H1 (cell line): Measurements from ENCODE around the gene CCNT2. TPM values are rescaled to one million over a fixed set of nuclear protein-coding genes. Genes with fewer than 3 reads are reported as not detected.

Experiments
- CTCF ChIA-PET: fragments of 300-600 bp; sonication (Branson Sonifier 250); formaldehyde crosslinking; loops from one replicate; lab custom pipeline; 2021; ENCODE audit not compliant: partially characterized antibody; lab: Charles Lee
- POLR2A ChIA-PET: fragments of 300-600 bp; sonication (Branson Sonifier 250); formaldehyde crosslinking; loops from one replicate; lab custom pipeline; 2021; ENCODE audit warnings: inconsistent platforms; ENCODE audit not compliant: partially characterized antibody; lab: Charles Lee
- DNase-seq, 2 experiments: peaks; one replicate each; pipeline versions ENCODE4 v3.0.0 to v3.0.0-alpha.2; 2010 to 2022; ENCODE audit warnings: low spot score in 2 of 2, low read depth in 1 of 2, mixed read lengths in 1 of 2
- FAIRE-seq: peaks from 2 replicates; lab custom pipeline; 2011; peaks lifted over from hg19 to GRCh38; lab: Jason Lieb, UNC
- H2AFZ ChIP-seq: 2 replicates; pipeline ENCODE4 v1.8.1; 2012; ENCODE audit warnings: low read length, inconsistent platforms
- H2AK5ac ChIP-seq: 2 replicates; pipeline ENCODE4 v1.6.1; 2013; ENCODE audit warnings: low read depth, low read length
- H2BK120ac ChIP-seq: replicated peaks from 2 replicates; pipeline ENCODE3; 2013; ENCODE audit warnings: low read depth, low read length, inconsistent platforms
- H2BK12ac ChIP-seq: 2 replicates; pipeline ENCODE4 v1.6.1; 2013; ENCODE audit warnings: low read depth, low read length
- H2BK15ac ChIP-seq: 2 replicates; pipeline ENCODE4 v1.6.1; 2013; ENCODE audit warnings: low read length
- H2BK20ac ChIP-seq: 2 replicates; pipeline ENCODE4 v1.6.1; 2013; ENCODE audit warnings: low read length
- H2BK5ac ChIP-seq: 2 replicates; pipeline ENCODE4 v1.6.1; 2013; ENCODE audit warnings: low read depth, low read length
- H3K14ac ChIP-seq: 2 replicates; pipeline ENCODE4 v1.6.1; 2013; ENCODE audit warnings: inconsistent platforms; ENCODE audit not compliant: insufficient read length
- H3K18ac ChIP-seq: 2 replicates; pipeline ENCODE4 v1.6.1; 2013; ENCODE audit warnings: low read length; ENCODE audit errors: extremely low read depth
- H3K23ac ChIP-seq: 2 replicates; pipeline ENCODE4 v1.6.1; 2013; ENCODE audit warnings: inconsistent platforms; ENCODE audit not compliant: insufficient read length
- H3K23me2 ChIP-seq: 2 replicates; pipeline ENCODE4 v1.6.1; 2013; ENCODE audit warnings: low read depth, low read length
- H3K27ac ChIP-seq: 2 replicates; pipeline ENCODE4 v1.6.1; 2011; ENCODE audit warnings: low read depth, low read length, inconsistent platforms
- H3K27me3 ChIP-seq, 4 experiments: replicated peaks in 1 of 4; 1 replicate in 1 of 4; 2 replicates in 3 of 4; pipeline versions ENCODE4 v1.6.1 to v1.8.1; 2011 to 2013; ENCODE audit warnings: low read length in 3 of 4, mild to moderate bottlenecking in 3 of 4, inconsistent platforms in 2 of 4, mixed read lengths in 2 of 4, moderate library complexity in 1 of 4; ENCODE audit not compliant: control insufficient read depth in 3 of 4, insufficient read depth in 3 of 4; ENCODE audit errors: extremely low read depth in 1 of 4
- H3K36me3 ChIP-seq, 4 experiments: 2 replicates each; pipeline versions ENCODE4 v1.6.1 to v1.8.1; 2011 to 2013; ENCODE audit warnings: mild to moderate bottlenecking in 4 of 4, low read length in 3 of 4, moderate library complexity in 2 of 4, control low read depth in 1 of 4, inconsistent platforms in 1 of 4; ENCODE audit not compliant: insufficient read depth in 4 of 4, control insufficient read depth in 2 of 4
- H3K4ac ChIP-seq: replicated peaks from 2 replicates; pipeline ENCODE3; 2013; ENCODE audit warnings: low read length, low read depth, mixed read lengths, inconsistent platforms; ENCODE audit not compliant: insufficient read length
- H3K4me1 ChIP-seq, 4 experiments: replicated peaks in 1 of 4; 1 replicate in 1 of 4; 2 replicates in 3 of 4; pipeline versions ENCODE4 v1.6.1 to v1.8.1; 2011 to 2013; ENCODE audit warnings: low read length in 3 of 4, inconsistent platforms in 2 of 4, mixed read lengths in 1 of 4; ENCODE audit not compliant: insufficient read depth in 4 of 4, control insufficient read depth in 3 of 4
- H3K4me2 ChIP-seq, 2 experiments: 2 replicates each; pipeline versions ENCODE4 v1.6.1 to v1.8.1; 2011 to 2013; ENCODE audit warnings: low read depth in 2 of 2, low read length in 2 of 2, control low read depth in 1 of 2, inconsistent platforms in 1 of 2, mild to moderate bottlenecking in 1 of 2; ENCODE audit not compliant: insufficient read depth in 1 of 2
- H3K4me3 ChIP-seq, 4 experiments: fragments of 200-600, 300-600 bp in 1 of 4; sonication (generic), shearing (Covaris generic), sonication (Bioruptor Twin) in 1 of 4; 2 replicates each; pipeline versions ENCODE4 v1.5.1 to v1.8.1; 2011 to 2016; ENCODE audit warnings: low read length in 4 of 4, low read depth in 3 of 4, control low read depth in 2 of 4, inconsistent platforms in 2 of 4, mild to moderate bottlenecking in 2 of 4, mixed read lengths in 1 of 4, moderate library complexity in 1 of 4; ENCODE audit not compliant: insufficient read depth in 2 of 4; ENCODE audit errors: extremely low read depth in 1 of 4
- H3K56ac ChIP-seq: replicated peaks from 2 replicates; pipeline ENCODE3; 2013; ENCODE audit warnings: low read depth, mild to moderate bottlenecking, mixed read lengths, low read length, inconsistent platforms; ENCODE audit not compliant: insufficient read length
- H3K79me1 ChIP-seq: 2 replicates; pipeline ENCODE4 v1.6.1; 2013; ENCODE audit warnings: low read depth, low read length, control low read depth
- H3K79me2 ChIP-seq, 2 experiments: 2 replicates each; pipeline versions ENCODE4 v1.6.1 to v1.8.1; 2012 to 2013; ENCODE audit warnings: low read length in 2 of 2, mild to moderate bottlenecking in 2 of 2, inconsistent platforms in 1 of 2; ENCODE audit not compliant: insufficient read depth in 2 of 2, control insufficient read depth in 1 of 2
- H3K9ac ChIP-seq, 4 experiments: replicated peaks in 1 of 4; 1 replicate in 1 of 4; 2 replicates in 3 of 4; pipeline versions ENCODE4 v1.6.1 to v1.8.1; 2011 to 2013; ENCODE audit warnings: low read depth in 3 of 4, low read length in 3 of 4, control low read depth in 2 of 4, mild to moderate bottlenecking in 2 of 4, moderate library complexity in 2 of 4, inconsistent platforms in 1 of 4; ENCODE audit errors: extremely low read depth in 1 of 4
- H3K9me3 ChIP-seq, 2 experiments: 2 replicates each; pipeline versions ENCODE4 v1.6.1 to v1.8.1; 2012 to 2013; ENCODE audit warnings: mild to moderate bottlenecking in 2 of 2, moderate library complexity in 2 of 2, control low read depth in 1 of 2, inconsistent platforms in 1 of 2, low read depth in 1 of 2, low read length in 1 of 2, mixed read lengths in 1 of 2; ENCODE audit not compliant: insufficient read depth in 2 of 2
- H4K20me1 ChIP-seq, 2 experiments: replicated peaks in 1 of 2; 2 replicates each; pipeline versions ENCODE3 to v1.8.1; 2011 to 2013; ENCODE audit warnings: inconsistent platforms in 2 of 2, low read length in 2 of 2, mild to moderate bottlenecking in 1 of 2; ENCODE audit not compliant: insufficient read depth in 2 of 2, control insufficient read depth in 1 of 2
- H4K5ac ChIP-seq: 2 replicates; pipeline ENCODE4 v1.6.1; 2013; ENCODE audit warnings: low read length, low read depth, mixed read lengths, inconsistent platforms; ENCODE audit not compliant: insufficient read length
- H4K8ac ChIP-seq: 2 replicates; pipeline ENCODE4 v1.8.0; 2013; ENCODE audit warnings: mild to moderate bottlenecking, moderate library complexity, low read length, inconsistent platforms; ENCODE audit not compliant: insufficient read depth; ENCODE audit errors: extremely low read depth
- H4K91ac ChIP-seq: replicated peaks from 2 replicates; pipeline ENCODE3; 2013; ENCODE audit warnings: low read length, mixed read lengths, inconsistent platforms; ENCODE audit not compliant: insufficient read length
- BCL11A ChIP-seq, 2 experiments: IDR thresholded peaks; one replicate each; pipeline ENCODE4 v1.6.1; 2011; ENCODE audit warnings: low read depth in 2 of 2, low read length in 2 of 2, mild to moderate bottlenecking in 2 of 2
- WGBS, 2 experiments: shearing (Covaris generic) in 1 of 2; methylation state at CpG; one replicate each; pipeline versions ENCODE4 v1.1.6 to v1.1.7; 2013 to 2015; ENCODE audit warnings: low lambda C conversion rate in 2 of 2, mixed read lengths in 2 of 2, inconsistent platforms in 1 of 2, low coverage in 1 of 2, missing lambda C conversion rate in 1 of 2; ENCODE audit not compliant: insufficient replicate concordance in 2 of 2, insufficient coverage in 1 of 2, insufficient read length in 1 of 2; ENCODE audit errors: extremely low coverage in 1 of 2, missing lambda C conversion rate in 1 of 2; 5-methylcytosine and 5-hydroxymethylcytosine counted together
- polyA plus RNA-seq, 7 experiments: library from polyadenylated mRNA; depleted of rRNA in 3 of 7; stranded (reverse) in 5 of 7; unstranded in 2 of 7; fragments of >200 nt in 5 of 7; fragments of 200-250 nt in 2 of 7; gene quantifications; 1 replicate in 5 of 7; 2 replicates in 1 of 7; 4 replicates in 1 of 7; pipeline versions ENCODE4 v1.2.1 to v1.2.3, GENCODE V29; 2011 to 2013; ENCODE audit warnings: missing spikeins in 2 of 7, mixed read lengths in 2 of 7
- total RNA-seq: library from RNA; stranded (reverse); fragmentation: NEBNext Ultra II Directional; extraction: Animal tissue kit (Norgen Biotek cat#: 25700); gene quantifications from 2 replicates; pipeline ENCODE4 v1.2.1, GENCODE V29; 2021

CCNT2 gene
- total and polyA plus RNA-seq, 2 of the 8 experiments (the other 6 are each of a cell fraction or from before 2014, with no cell fraction given): 13.0 to 39.7 TPM

- TF ChIP-seq BCL11A (IDR thresholded peaks at IDR 0.05; ENCODE audit: low read depth in 2 of 2, low read length in 2 of 2): no peak
- H2AK5ac ChIP-seq: no peak overlapping the region
- H2BK20ac ChIP-seq: no peak overlapping the region
- POLR2A ChIA-PET: no interaction called here
- FAIRE-seq: no peak
- no peak overlapping the region for H3K4ac ChIP-seq
- no peak overlapping the region for H2BK15ac ChIP-seq
- H2BK12ac ChIP-seq: no peak overlapping the region
- peaks cover 0 to 29% of the 10 kb centered on the region in 2 experiments; a peak in 2 of 4 replicates for H3K79me2 ChIP-seq
- no peak overlapping the region for H3K9ac ChIP-seq
- peaks cover 6% of the 10 kb centered on the region in 2 experiments for H4K20me1 ChIP-seq
- H3K18ac ChIP-seq: no peak overlapping the region
- CTCF ChIA-PET: no interaction called here
- no peaks in the 10 kb centered on the region for H3K79me1 ChIP-seq
- no peaks in the 10 kb centered on the region for H3K27me3 ChIP-seq
- H3K36me3 ChIP-seq: peaks cover 3 to 74% (median 31%) of the 10 kb centered on the region in 4 experiments; a peak in 7 of 8 replicates
- H2BK5ac ChIP-seq: no peak overlapping the region
- no peak overlapping the region for H2BK120ac ChIP-seq
- no peak overlapping the region for H4K8ac ChIP-seq
- WGBS, 2 experiments: 89% methylated on average over 2 of the region's 2 CpGs; no CpG with 5 or more reads in 1 of the 2 experiments
- H3K23ac ChIP-seq: no peak overlapping the region
- no peaks in the 10 kb centered on the region for H3K23me2 ChIP-seq
- H4K5ac ChIP-seq: no peak overlapping the region
- no peak overlapping the region for H3K56ac ChIP-seq
- no peak overlapping the region for H4K91ac ChIP-seq
- H3K27ac ChIP-seq: no peak overlapping the region
- H3K14ac ChIP-seq: no peak overlapping the region
- no peak for DNase-seq
- H3K4me3 ChIP-seq: no peak overlapping the region
- H3K9me3 ChIP-seq: no peaks in the 10 kb centered on the region
- peaks cover 0 to 4% (median 0%) of the 10 kb centered on the region in 4 experiments; a peak in 1 of 7 replicates for H3K4me1 ChIP-seq
- no peak overlapping the region for H3K4me2 ChIP-seq
- no peak overlapping the region for H2AFZ ChIP-seq
These were observed 24.9 kb downstream of the CCNT2 start for GRCh38 chr2:134943540-134943939.
